Measurements from ENCODE around the gene FAM135A.

DNA sequence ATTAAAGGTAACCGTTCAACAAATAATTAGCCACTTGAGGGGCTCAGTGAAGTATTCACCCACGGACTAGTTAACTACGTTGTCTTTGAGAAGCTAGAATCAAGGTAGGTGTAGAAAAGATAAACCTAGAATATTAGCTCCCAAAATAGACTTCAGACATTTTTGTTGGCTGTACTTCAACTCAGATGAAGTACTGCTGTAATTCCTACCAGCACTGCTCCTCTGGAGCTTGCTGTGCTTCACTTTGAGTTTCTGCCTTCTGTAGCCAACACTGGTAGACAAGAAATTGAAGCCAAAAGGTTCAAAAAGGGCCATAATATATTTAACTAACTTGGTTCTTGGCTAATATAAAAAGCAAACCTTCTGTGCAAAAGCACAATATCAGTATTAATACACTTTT is 134.6 kb downstream of the FAM135A start:
- TF ChIP-seq CTCF (IDR thresholded peaks at IDR 0.05) (no peak), POLR2A (IDR thresholded peaks at IDR 0.05) (no peak)
